Measurements from ENCODE around the gene GLT8D2.
A peak's percentile ranks its signal among the peaks of the same experiment; 100 is the strongest.

The GLT8D2 gene

GRCh38 chr12:103997286-103997900, 52.6 kb downstream of the GLT8D2 start:
- DNase-seq: no peak

GRCh38 chr12:103996595-103996994, 53.4 kb downstream of the GLT8D2 start:
- DNase-seq: no peak

- DNase-seq: no peak
Measured at GRCh38 chr12:103994235-103994634, 55.8 kb downstream of the GLT8D2 start.

GRCh38 chr12:103986829-103987228, 63.2 kb downstream of the GLT8D2 start:
- no peak for DNase-seq

- DNase-seq: no peak
Measured at GRCh38 chr12:103978384-103978982, 71.5 kb downstream of the GLT8D2 start.

GRCh38 chr12:103975368-103975767, 74.6 kb downstream of the GLT8D2 start:
- no peak for DNase-seq

- DNase-seq: no peak
Measured at GRCh38 chr12:103973909-103974308, 76.1 kb downstream of the GLT8D2 start.

GRCh38 chr12:103969391-103969790, 80.6 kb downstream of the GLT8D2 start:
- DNase-seq: no peak

GRCh38 chr12:103966736-103967135, 83.3 kb downstream of the GLT8D2 start:
- no peak for DNase-seq

GRCh38 chr12:103965590-103966504, 84.1 kb downstream of the GLT8D2 start, which contains the start of gene TDG:
Gene TDG, plus strand, starts transcription at chr12:103965872. Its CDS starts 166 bp downstream, at chr12:103966038.
- peak; percentile 91 for DNase-seq

- DNase-seq: no peak
Measured at GRCh38 chr12:103965255-103965589, 84.8 kb downstream of the GLT8D2 start.

- DNase-seq: no peak
Measured at GRCh38 chr12:103964805-103965204, 85.2 kb downstream of the GLT8D2 start.

GRCh38 chr12:103962493-103962892, 87.5 kb downstream of the GLT8D2 start:
- DNase-seq: no peak

- no peak for DNase-seq
Measured at GRCh38 chr12:103960616-103961227, 89.3 kb downstream of the GLT8D2 start.

- DNase-seq: no peak
Measured at GRCh38 chr12:103958621-103959020, 91.4 kb downstream of the GLT8D2 start.

GRCh38 chr12:103957865-103958388, 92.1 kb downstream of the GLT8D2 start:
- no peak for DNase-seq

GRCh38 chr12:103956509-103957027, 93.4 kb downstream of the GLT8D2 start:
- no peak for DNase-seq

- no peak for DNase-seq
Measured at GRCh38 chr12:103955811-103956508, 94.0 kb downstream of the GLT8D2 start.

- DNase-seq: no peak
Measured at GRCh38 chr12:103952497-103952896, 97.5 kb downstream of the GLT8D2 start.

- no peak for DNase-seq
Measured at GRCh38 chr12:103948746-103949406, 101.1 kb downstream of the GLT8D2 start.

GRCh38 chr12:103947871-103948555, 102.0 kb downstream of the GLT8D2 start:
- DNase-seq: no peak

All from SIG-M5 (cell line).